Sigmoid colon (tissue), 7 donors: Measurements from ENCODE around the gene TMEM223. TPM values are rescaled to one million over a fixed set of nuclear protein-coding genes. Genes with fewer than 3 reads are reported as not detected.

Experiments used
- DNase-seq: peaks from one replicate; pipeline ENCODE4 v3.0.0-alpha.2; 2019
- H3K27ac ChIP-seq, 4 donors: fragments of 200-600 bp; sonication (generic); one replicate each; pipeline ENCODE4 v1.5.1; 2016 to 2019; ENCODE audit warnings: mild to moderate bottlenecking in 1 of 4
- H3K27me3 ChIP-seq, 3 donors: fragments of 200-600 bp; sonication (generic); one replicate each; pipeline ENCODE4 v1.5.1; 2019; ENCODE audit warnings: mild to moderate bottlenecking in 1 of 3
- H3K36me3 ChIP-seq, 4 donors: fragments of 200-600 bp; sonication (generic); one replicate each; pipeline ENCODE4 v1.5.1; 2016 to 2019
- H3K4me1 ChIP-seq, 4 donors: fragments of 200-600 bp; sonication (generic); one replicate each; pipeline ENCODE4 v1.5.1; 2017 to 2019
- H3K4me3 ChIP-seq, 4 donors: fragments of 200-600 bp; sonication (generic); one replicate each; pipeline ENCODE4 v1.5.1; 2017 to 2019; ENCODE audit warnings: mild to moderate bottlenecking in 2 of 4, moderate library complexity in 1 of 4
- H3K9me3 ChIP-seq, 4 donors: fragments of 200-600 bp in 3 of 4; sonication (generic) in 3 of 4; one replicate each; pipeline versions ENCODE4 v1.5.1 to v1.6.1; 2013 to 2019
- CTCF ChIP-seq, 4 experiments: fragments of 450-650 bp in 3 of 4; fragments of 200-600 bp in 1 of 4; IDR thresholded peaks; one replicate each; pipeline ENCODE4 v1.5.1; 2016 to 2019; ENCODE audit warnings: antibody characterized with exemption in 4 of 4, mild to moderate bottlenecking in 3 of 4, moderate library complexity in 2 of 4
- EP300 ChIP-seq, 4 donors: sonication (generic); formaldehyde crosslinking; IDR thresholded peaks; one replicate each; pipeline ENCODE4 v1.6.1; 2017; ENCODE audit warnings: antibody characterized with exemption in 4 of 4
- POLR2A ChIP-seq, 2 donors: fragments of 450-650 bp; IDR thresholded peaks; one replicate each; pipeline ENCODE4 v1.6.1; 2016; ENCODE audit warnings: antibody characterized with exemption in 2 of 2, mild to moderate bottlenecking in 2 of 2, moderate library complexity in 2 of 2
- POLR2AphosphoS5 ChIP-seq, 4 donors: sonication (generic); formaldehyde crosslinking; IDR thresholded peaks; one replicate each; pipeline ENCODE4 v1.6.1; 2017; ENCODE audit warnings: antibody characterized with exemption in 4 of 4
- WGBS, 2 donors: extraction: QIAGEN DNeasy Blood & Tissue Kit; methylation state at CpG; one replicate each; pipeline ENCODE4 v1.1.7; 2013; 5-methylcytosine and 5-hydroxymethylcytosine counted together
- intact Hi-C: fragments of 100-400 bp; cut with DNase I; formaldehyde crosslinking; loops from one replicate; pipeline ENCODE4 v1.15.1; 2023
- polyA plus RNA-seq, 3 donors: library from polyadenylated mRNA; stranded (reverse); fragments of 200-250 nt; gene quantifications; one replicate each; pipeline ENCODE4 v1.2.3, GENCODE V29; 2013
- total RNA-seq, 4 donors: library from RNA; depleted of rRNA; stranded (reverse); fragments of >200 nt; gene quantifications; one replicate each; pipeline ENCODE4 v1.1.0, GENCODE V29; 2016
- donor health status: healthy with polysubstance abuse.
- donor health status: Bipolar disorder and iron deficiency.
- donor health status: healthy.

Gene TMEM223
- total and polyA plus RNA-seq, 7 donors, result 9.0 to 30.9 (median 22.1) TPM

GRCh38 chr11:62823677-62824076 lies 31.9 kb upstream of the TMEM223 start:
- TF ChIP-seq EP300 (IDR thresholded peaks at IDR 0.05) (no peak), CTCF (IDR thresholded peaks at IDR 0.05) (no peak), POLR2AphosphoS5 (IDR thresholded peaks at IDR 0.05) (no peak)
- H3K4me3 ChIP-seq, result no peak overlapping the region
- peaks cover 0 to 7% (median 3%) of the 10 kb centered on the region in 4 donors for H3K4me1 ChIP-seq
- 93 to 96% methylated on average over 3 of the region's 3 CpGs for WGBS, 2 donors
- intact Hi-C loops, result no loop called here
- H3K27me3 ChIP-seq, result no peaks in the 10 kb centered on the region
- no peak overlapping the region for H3K27ac ChIP-seq
- DNase-seq, result no peak
- no peaks in the 10 kb centered on the region for H3K9me3 ChIP-seq
- H3K36me3 ChIP-seq, result peaks cover 62 to 99% (median 78%) of the 10 kb centered on the region in 4 donors

- no peak overlapping the region for H3K27ac ChIP-seq
- H3K9me3 ChIP-seq, result no peaks in the 10 kb centered on the region
- H3K4me3 ChIP-seq, result no peak overlapping the region
- no peaks in the 10 kb centered on the region for H3K27me3 ChIP-seq
- 93 to 95% methylated on average over 4 of the region's 4 CpGs for WGBS, 2 donors
- peaks cover 15 to 82% (median 32%) of the 10 kb centered on the region in 4 donors for H3K36me3 ChIP-seq
- no peak for TF ChIP-seq POLR2AphosphoS5 (IDR thresholded peaks at IDR 0.05)
- TF ChIP-seq EP300 (IDR thresholded peaks at IDR 0.05), result no peak
- no peak for TF ChIP-seq POLR2A (IDR thresholded peaks at IDR 0.05)
- no peak for TF ChIP-seq CTCF (IDR thresholded peaks at IDR 0.05)
- DNase-seq, result no peak
- no peaks in the 10 kb centered on the region for H3K4me1 ChIP-seq
- intact Hi-C loops, result no loop called here
Measured at GRCh38 chr11:62817129-62817528, 25.3 kb upstream of the TMEM223 start.

- TF ChIP-seq POLR2AphosphoS5 (IDR thresholded peaks at IDR 0.05), result no peak
- TF ChIP-seq POLR2A (IDR thresholded peaks at IDR 0.05), result no peak
- no peak for TF ChIP-seq CTCF (IDR thresholded peaks at IDR 0.05)
- TF ChIP-seq EP300 (IDR thresholded peaks at IDR 0.05), result no peak
- DNase-seq, result no peak
- intact Hi-C loops, result no loop called here
- no peak overlapping the region for H3K27ac ChIP-seq
- H3K4me1 ChIP-seq, result no peaks in the 10 kb centered on the region
- H3K27me3 ChIP-seq, result no peaks in the 10 kb centered on the region
- whole genome bisulfite sequencing, 2 donors, result 89% methylated on average over 8 of the region's 8 CpGs
- H3K4me3 ChIP-seq, result no peak overlapping the region
- peaks cover 15 to 76% (median 26%) of the 10 kb centered on the region in 4 donors for H3K36me3 ChIP-seq
- H3K9me3 ChIP-seq, result no peaks in the 10 kb centered on the region
Measured at GRCh38 chr11:62816557-62816956, 24.8 kb upstream of the TMEM223 start.

- DNase-seq, result no peak
- Histone ChIP-seq H3K27me3 (no peaks in the 10 kb centered on the region), H3K36me3 (peaks cover 0 to 34% (median 2%) of the 10 kb centered on the region in 4 donors), H3K4me1 (no peaks in the 10 kb centered on the region), H3K9me3 (no peaks in the 10 kb centered on the region), H3K4me3 (no peak overlapping the region), H3K27ac (no peak overlapping the region)
- intact Hi-C loops, result no loop called here
- WGBS, 2 donors, result 84 to 89% methylated on average over 2 of the region's 2 CpGs
- TF ChIP-seq CTCF (IDR thresholded peaks at IDR 0.05) (no peak), POLR2AphosphoS5 (IDR thresholded peaks at IDR 0.05) (no peak), POLR2A (IDR thresholded peaks at IDR 0.05) (no peak), EP300 (IDR thresholded peaks at IDR 0.05) (no peak)
Measured at GRCh38 chr11:62811659-62812058, 19.9 kb upstream of the TMEM223 start.

- 3 to 34% methylated on average over 1 of the region's 1 CpG for WGBS, 2 donors
- Histone ChIP-seq H3K27me3 (no peaks in the 10 kb centered on the region), H3K9me3 (no peaks in the 10 kb centered on the region), H3K4me3 (no peak overlapping the region), H3K4me1 (peaks cover 0 to 8% (median 4%) of the 10 kb centered on the region in 4 donors), H3K27ac (no peak overlapping the region), H3K36me3 (peaks cover 0 to 25% (median 2%) of the 10 kb centered on the region in 4 donors)
- intact Hi-C loops, result no loop called here
- no peak for DNase-seq
- TF ChIP-seq CTCF (IDR thresholded peaks at IDR 0.05) (no peak), POLR2AphosphoS5 (IDR thresholded peaks at IDR 0.05) (no peak), EP300 (IDR thresholded peaks at IDR 0.05) (no peak), POLR2A (IDR thresholded peaks at IDR 0.05) (no peak)
Measured at GRCh38 chr11:62810748-62811147, 18.9 kb upstream of the TMEM223 start.
